Ishikawa (cell line): ENCODE measurements around the gene TMEM269.

Experiments used
- CEBPB ChIP-seq: IDR thresholded peaks from 2 replicates; pipeline ENCODE4 v1.6.1; 2012
- EGR1 ChIP-seq: IDR thresholded peaks from 2 replicates; pipeline ENCODE4 v1.6.1; 2012
- EP300 ChIP-seq: IDR thresholded peaks from 2 replicates; pipeline ENCODE4 v1.6.1; 2012; ENCODE audit warnings: borderline replicate concordance
- NFIC ChIP-seq: IDR thresholded peaks from 2 replicates; pipeline ENCODE4 v1.6.1; 2012
- REST ChIP-seq: IDR thresholded peaks from 2 replicates; pipeline ENCODE4 v1.6.1; 2012; ENCODE audit warnings: low read depth, mild to moderate bottlenecking
- TAF1 ChIP-seq: IDR thresholded peaks from 2 replicates; pipeline ENCODE4 v1.6.1; 2012; ENCODE audit warnings: low read depth, mild to moderate bottlenecking
- TCF12 ChIP-seq: IDR thresholded peaks from 2 replicates; pipeline ENCODE4 v1.6.1; 2012; ENCODE audit warnings: low read depth
- TEAD4 ChIP-seq: IDR thresholded peaks from 2 replicates; pipeline ENCODE4 v1.6.1; 2012
- YY1 ChIP-seq: IDR thresholded peaks from 2 replicates; pipeline ENCODE4 v1.6.1; 2012; ENCODE audit warnings: low read depth
- ZBTB7A ChIP-seq: IDR thresholded peaks from 2 replicates; pipeline ENCODE4 v1.6.1; 2012; ENCODE audit warnings: low read depth

- TF ChIP-seq NFIC (no peak), CEBPB (no peak), EGR1 (no peak), TAF1 (no peak), EP300 (no peak), ZBTB7A (no peak), TEAD4 (no peak), TCF12 (no peak), YY1 (no peak), REST (no peak)
Observed at GRCh38 chr1:42736152-42736551, 48.6 kb upstream of the TMEM269 start.
